ENCODE data around the gene ZNF474. TPM values are rescaled to one million over a fixed set of nuclear protein-coding genes. Genes with fewer than 3 reads are reported as not detected.

The ZNF474 gene
- total RNA-seq, 1 donor from 2014 or later = 0.17 TPM

GRCh38 chr5:122154491-122154890 is 25.1 kb downstream of the ZNF474 start:
- DNase-seq = no peak

GRCh38 chr5:122154910-122155309 is 25.6 kb downstream of the ZNF474 start:
- DNase-seq = peak; percentile 41

- DNase-seq = no peak
Measured at GRCh38 chr5:122155546-122155945, 26.2 kb downstream of the ZNF474 start.

GRCh38 chr5:122156724-122157325 is 27.5 kb downstream of the ZNF474 start:
- peak; percentile 59 for DNase-seq

GRCh38 chr5:122162100-122162638 is 32.8 kb downstream of the ZNF474 start:
- DNase-seq = no peak

GRCh38 chr5:122163121-122164069 is 34.0 kb downstream of the ZNF474 start:
- DNase-seq = no peak

GRCh38 chr5:122164070-122164435 is 34.7 kb downstream of the ZNF474 start:
- no peak for DNase-seq

- no peak for DNase-seq
Measured at GRCh38 chr5:122164831-122165558, 35.6 kb downstream of the ZNF474 start.

- no peak for DNase-seq
Measured at GRCh38 chr5:122165559-122166078, 36.3 kb downstream of the ZNF474 start.

GRCh38 chr5:122169350-122170103 is 40.2 kb downstream of the ZNF474 start:
- DNase-seq = no peak

GRCh38 chr5:122170620-122171019 is 41.3 kb downstream of the ZNF474 start:
- peak; percentile 60 for DNase-seq

- DNase-seq = no peak
Measured at GRCh38 chr5:122172207-122172606, 42.9 kb downstream of the ZNF474 start.

- no peak for DNase-seq
Measured at GRCh38 chr5:122173474-122174415, 44.4 kb downstream of the ZNF474 start.

- no peak for DNase-seq
Measured at GRCh38 chr5:122175091-122175490, 45.7 kb downstream of the ZNF474 start.

- no peak for DNase-seq
Measured at GRCh38 chr5:122175852-122176251, 46.5 kb downstream of the ZNF474 start.

- DNase-seq = no peak
Measured at GRCh38 chr5:122177161-122177560, 47.8 kb downstream of the ZNF474 start.

GRCh38 chr5:122179701-122180100 is 50.4 kb downstream of the ZNF474 start:
- DNase-seq = no peak

GRCh38 chr5:122180146-122180712 is 50.9 kb downstream of the ZNF474 start:
- no peak for DNase-seq

- DNase-seq = peak; percentile 68
Measured at GRCh38 chr5:122180863-122181548, 51.7 kb downstream of the ZNF474 start.

GRCh38 chr5:122181863-122182262 is 52.5 kb downstream of the ZNF474 start:
- DNase-seq = no peak
